A549 (cell line): Measurements from ENCODE around the gene TGM4.

Experiments used
- CTCF ChIP-seq: fragments of >200 bp; sonication (Bioruptor Twin); formaldehyde crosslinking; IDR thresholded peaks from 3 replicates; pipeline ENCODE4 v1.5.1; 2016
- FOSL2 ChIP-seq, 2 experiments: fragments of 450-650 bp in 1 of 2; fragments of >200 bp in 1 of 2; sonication (Bioruptor Twin) in 1 of 2; formaldehyde crosslinking; IDR thresholded peaks; 2 replicates each; pipeline versions ENCODE4 v1.5.0 to v1.6.1; 2016 to 2020; ENCODE audit warnings: mild to moderate bottlenecking in 1 of 2, moderate library complexity in 1 of 2
- HDAC2 ChIP-seq: fragments of 200-600 bp; sonication (generic); IDR thresholded peaks from 2 replicates; pipeline ENCODE4 v1.6.1; 2016
- KDM5A ChIP-seq: fragments of 200-600 bp; sonication (generic); IDR thresholded peaks from 2 replicates; pipeline ENCODE4 v1.6.1; 2016; ENCODE audit warnings: antibody characterized with exemption, mild to moderate bottlenecking
- MAFK ChIP-seq: fragments of 450-650 bp; IDR thresholded peaks from 2 replicates; pipeline ENCODE4 v1.6.1; 2014; ENCODE audit not compliant: partially characterized antibody
- MAX ChIP-seq: IDR thresholded peaks from 2 replicates; pipeline ENCODE4 v1.6.1; 2012
- RAD21 ChIP-seq, 2 experiments: fragments of >200 bp in 1 of 2; sonication (Bioruptor Twin) in 1 of 2; formaldehyde crosslinking in 1 of 2; IDR thresholded peaks in 1 of 2; conservative IDR thresholded peaks in 1 of 2; 2 replicates in 1 of 2; 3 replicates in 1 of 2; pipeline ENCODE4 v1.6.1; 2012 to 2018; ENCODE audit warnings: inconsistent platforms in 1 of 2
- RCOR1 ChIP-seq: fragments of 150-350 bp; IDR thresholded peaks from 2 replicates; pipeline ENCODE4 v1.6.1; 2014; ENCODE audit warnings: antibody characterized with exemption, low read length, low read depth
- RFX5 ChIP-seq: fragments of 450-650 bp; IDR thresholded peaks from 2 replicates; pipeline ENCODE4 v1.7.1; 2014; ENCODE audit warnings: antibody characterized with exemption, mild to moderate bottlenecking, moderate library complexity
- SMC3 ChIP-seq: fragments of >200 bp; sonication (Bioruptor Twin); formaldehyde crosslinking; IDR thresholded peaks from 3 replicates; pipeline ENCODE4 v1.6.1; 2018; ENCODE audit warnings: inconsistent platforms

GRCh38 chr3:44918581-44918980 is 44.2 kb downstream of the TGM4 start:
- no peak for TF ChIP-seq RCOR1
- no peak for TF ChIP-seq MAX
- TF ChIP-seq RFX5 = no peak
- no peak for TF ChIP-seq HDAC2
- no peak for TF ChIP-seq MAFK
- TF ChIP-seq CTCF = no peak
- TF ChIP-seq RAD21 (conservative IDR thresholded peaks at IDR 0.05 in 1 of 2, IDR thresholded peaks at IDR 0.05 in 1 of 2) = no peak
- no peak for TF ChIP-seq SMC3
- TF ChIP-seq FOSL2 (IDR thresholded peaks at IDR 0.05) = no peak
- no peak for TF ChIP-seq FOSL2 (CRISPR knock-in tag; IDR thresholded peaks at IDR 0.05)
- TF ChIP-seq KDM5A = no peak
